PFSK-1 (cell line): ENCODE results near the gene ZSWIM3.
A peak's percentile ranks its signal among the peaks of the same experiment; 100 is the strongest.

Experiments
- FOXP2 ChIP-seq: optimal IDR thresholded peaks from 2 replicates; pipeline ENCODE3; 2011; ENCODE audit warnings: borderline replicate concordance, control low read depth, inconsistent platforms; ENCODE audit not compliant: insufficient read depth; ENCODE audit errors: extremely low read length, extremely low read depth
- POLR2AphosphoS5 ChIP-seq: IDR thresholded peaks from 2 replicates; pipeline ENCODE4 v1.6.1; 2012; ENCODE audit warnings: low read depth, mild to moderate bottlenecking, control low read depth, low read length, moderate library complexity
- REST ChIP-seq, 2 experiments: IDR thresholded peaks; 2 replicates each; pipeline versions ENCODE4 v1.6.1 to v1.8.0; 2011 to 2012; ENCODE audit warnings: low read depth in 2 of 2, low read length in 2 of 2, control low read depth in 1 of 2, inconsistent platforms in 1 of 2, mild to moderate bottlenecking in 1 of 2, moderate library complexity in 1 of 2; ENCODE audit not compliant: insufficient read depth in 1 of 2
- SIN3A ChIP-seq: IDR thresholded peaks from 2 replicates; pipeline ENCODE4 v1.6.1; 2012; ENCODE audit warnings: mild to moderate bottlenecking, low read length, moderate library complexity, borderline replicate concordance; ENCODE audit not compliant: insufficient read depth
- TAF1 ChIP-seq: IDR thresholded peaks from 2 replicates; pipeline ENCODE4 v1.6.1; 2012; ENCODE audit warnings: low read length, control low read depth, borderline replicate concordance; ENCODE audit not compliant: insufficient read depth

ZSWIM3 gene

DNA sequence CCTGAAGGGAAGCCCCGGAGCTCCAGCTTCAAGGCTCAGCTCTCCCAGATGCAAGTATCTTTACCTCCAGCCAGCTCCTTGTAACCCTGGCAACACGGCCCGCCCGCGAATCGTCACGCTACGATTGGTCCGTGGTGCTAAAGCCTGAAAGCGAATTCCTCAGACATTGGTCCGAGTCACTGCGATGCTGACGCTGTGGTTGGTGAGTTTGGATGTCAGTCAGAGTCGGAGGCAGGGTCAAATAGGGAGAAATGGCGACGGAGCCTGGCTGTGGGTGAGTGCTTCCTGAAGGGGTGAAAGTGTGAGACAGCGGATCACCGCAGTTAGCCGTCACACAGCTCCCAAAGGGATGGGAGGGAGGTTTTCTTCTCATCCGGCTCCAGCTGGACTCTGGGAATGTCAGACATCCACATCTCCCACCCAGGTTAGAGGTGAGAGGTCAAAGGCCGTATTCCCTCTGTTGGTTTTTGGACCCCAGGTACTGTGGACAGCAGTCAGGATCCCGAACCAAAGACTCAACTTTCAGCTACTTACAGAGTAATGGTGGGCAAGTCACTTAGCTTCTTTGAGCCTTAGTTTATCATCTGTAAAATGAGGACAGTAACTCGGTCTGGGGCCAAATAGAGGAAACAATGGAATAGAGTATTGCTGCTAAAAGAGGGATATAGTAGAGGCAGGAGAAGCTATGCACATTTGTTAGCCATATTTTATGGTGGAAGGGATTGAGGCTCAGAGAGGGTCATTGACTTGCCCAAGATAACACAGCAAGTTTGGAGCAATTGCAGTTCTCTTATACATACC, 23.8 kb downstream of the ZSWIM3 start, which contains the start of gene ZSWIM1:
ZSWIM1 (plus strand) TSS at position 240 of the 801 bp plus-strand sequence. CDS start 1,366 bp downstream, outside the sequence.
- TF ChIP-seq FOXP2 (no peak), REST (IDR thresholded peaks at IDR 0.05; ENCODE audit: insufficient read depth in 1 of 2, low read depth in 2 of 2, low read length in 2 of 2) (0 out of 4 replicates have a peak, but pooled peaks have one; percentile 14 to 52), POLR2AphosphoS5 (peak; percentile 95), TAF1 (peak; percentile 89), SIN3A (no peak)

DNA sequence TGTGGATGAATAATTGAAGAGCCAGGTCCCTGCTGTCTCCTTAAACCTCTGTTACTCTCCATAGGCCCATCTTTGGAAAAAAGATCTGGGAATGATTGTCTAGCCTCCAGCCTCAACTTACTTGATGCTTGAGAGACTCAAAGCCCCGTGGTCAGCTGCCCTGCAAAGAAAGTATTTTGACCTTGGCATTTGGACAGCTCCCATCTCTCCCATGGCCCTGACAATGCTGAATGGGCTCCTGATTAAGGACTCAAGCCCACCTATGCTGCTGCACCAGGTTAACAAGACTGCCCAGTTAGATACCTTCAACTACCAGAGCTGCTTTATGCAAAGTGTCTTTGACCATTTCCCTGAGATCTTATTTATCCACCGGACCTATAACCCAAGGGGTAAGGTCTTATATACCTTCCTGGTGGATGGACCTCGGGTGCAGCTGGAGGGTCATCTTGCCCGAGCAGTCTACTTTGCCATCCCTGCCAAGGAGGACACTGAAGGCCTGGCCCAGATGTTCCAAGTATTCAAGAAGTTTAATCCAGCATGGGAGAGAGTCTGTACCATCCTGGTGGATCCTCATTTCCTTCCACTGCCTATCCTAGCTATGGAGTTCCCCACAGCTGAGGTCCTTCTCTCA, 25.2 kb downstream of the ZSWIM3 start:
- no peak for TF ChIP-seq FOXP2
- TF ChIP-seq SIN3A = no peak
- peak in 1 of 2 experiments; percentile 61; a peak in 1 of 4 replicates for TF ChIP-seq REST (IDR thresholded peaks at IDR 0.05; ENCODE audit: insufficient read depth in 1 of 2, low read depth in 2 of 2, low read length in 2 of 2)
- TF ChIP-seq TAF1 = no peak

GRCh38 chr20:45883100-45883469, 25.7 kb downstream of the ZSWIM3 start:
- TF ChIP-seq SIN3A (no peak), REST (IDR thresholded peaks at IDR 0.05; ENCODE audit: insufficient read depth in 1 of 2, low read depth in 2 of 2, low read length in 2 of 2) (no peak), POLR2AphosphoS5 (no peak), TAF1 (no peak), FOXP2 (no peak)

DNA sequence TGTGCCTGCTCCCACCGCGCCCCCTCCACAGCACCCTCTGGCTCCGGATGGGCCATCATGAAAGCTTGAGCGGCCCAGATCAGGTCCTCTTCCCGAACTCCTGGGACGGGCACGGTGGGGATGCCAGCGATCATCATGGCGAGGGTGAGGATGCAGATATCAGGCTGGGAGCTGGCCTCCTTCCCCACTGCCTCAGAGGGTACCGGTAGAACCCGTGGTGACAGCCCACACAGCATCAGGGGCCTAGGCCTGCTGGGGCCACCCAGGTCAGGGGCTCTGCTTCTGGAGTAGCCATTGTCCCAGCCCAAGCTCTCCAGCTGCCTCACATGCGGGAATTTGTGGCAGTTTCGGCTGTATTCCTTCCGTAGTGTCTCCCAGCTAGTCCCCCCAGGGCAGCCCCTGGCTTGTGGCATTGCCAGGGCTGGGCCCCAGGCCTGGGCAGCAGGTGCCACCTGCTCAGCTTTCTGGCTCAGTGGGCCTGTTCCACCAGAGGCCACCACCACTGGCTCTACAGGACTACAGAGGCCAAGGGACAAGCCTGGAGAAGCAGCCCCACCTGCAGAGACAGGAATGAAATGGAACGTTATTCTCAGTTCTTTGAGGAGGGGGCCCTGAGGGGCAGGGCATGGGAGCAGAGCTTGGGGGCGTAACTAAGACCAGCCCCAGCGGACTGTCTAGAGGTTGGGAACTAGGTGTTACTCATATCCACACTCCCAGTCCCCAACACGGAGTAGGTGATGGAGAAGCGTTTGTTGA, 29.4 kb downstream of the ZSWIM3 start:
- no peak for TF ChIP-seq REST (IDR thresholded peaks at IDR 0.05; ENCODE audit: insufficient read depth in 1 of 2, low read depth in 2 of 2, low read length in 2 of 2)
- TF ChIP-seq FOXP2 = no peak
- no peak for TF ChIP-seq SIN3A
- TF ChIP-seq TAF1 = no peak
- 0 out of 2 replicates have a peak, but pooled peaks have one; percentile 19 for TF ChIP-seq POLR2AphosphoS5
